Fibroblast of skin of scalp (primary cell): Measurements from ENCODE around the gene XBP1. TPM values are rescaled to one million over a fixed set of nuclear protein-coding genes. Genes with fewer than 3 reads are reported as not detected.
"Not testable (repeated sequence)": the region's sequence is repeated elsewhere in the genome, so short reads cannot be mapped to it uniquely, and the experiment has no call there.

Experiments used
- DNase-seq: peaks from one replicate; pipeline ENCODE4 v3.0.0-alpha.2; 2013
- polyA plus RNA-seq, 2 experiments: library from polyadenylated mRNA; unstranded; fragments of 120-200 nt; gene quantifications; one replicate each; pipeline ENCODE4 v1.2.1, GENCODE V29; 2013; ENCODE audit not compliant: insufficient read length in 2 of 2

Gene XBP1
- polyA plus RNA-seq (2013, experiment 1 of 2; ENCODE audit: insufficient read length), result 226 TPM
- 237 TPM for polyA plus RNA-seq (2013, experiment 2 of 2; ENCODE audit: insufficient read length)

- peak; percentile 96 for DNase-seq
Measured at GRCh38 chr22:28800308-28801041, at the start of gene XBP1. TSS of gene XBP1 (minus strand) at chr22:28800569.

GRCh38 chr22:28846994-28847393 is 46.6 kb upstream of the XBP1 start:
- no peak for DNase-seq

GRCh38 chr22:28844277-28844676 is 43.9 kb upstream of the XBP1 start:
- not testable (repeated sequence) for DNase-seq

- no peak for DNase-seq
Measured at GRCh38 chr22:28843633-28844032, 43.3 kb upstream of the XBP1 start.

GRCh38 chr22:28841111-28841510 is 40.7 kb upstream of the XBP1 start:
- DNase-seq, result no peak

- no peak for DNase-seq
Measured at GRCh38 chr22:28838971-28839370, 38.6 kb upstream of the XBP1 start.

- DNase-seq, result no peak
Measured at GRCh38 chr22:28837640-28838039, 37.3 kb upstream of the XBP1 start.

- no peak for DNase-seq
Measured at GRCh38 chr22:28835630-28836189, 35.3 kb upstream of the XBP1 start.

- DNase-seq, result no peak
Measured at GRCh38 chr22:28833276-28833923, 33.0 kb upstream of the XBP1 start.

- DNase-seq, result no peak
Measured at GRCh38 chr22:28832731-28833130, 32.4 kb upstream of the XBP1 start.

- DNase-seq, result no peak
Measured at GRCh38 chr22:28831140-28832072, 31.0 kb upstream of the XBP1 start.

GRCh38 chr22:28830441-28830840 is 30.1 kb upstream of the XBP1 start:
- DNase-seq, result no peak

- peak; percentile 73 for DNase-seq
Measured at GRCh38 chr22:28829358-28830181, 29.2 kb upstream of the XBP1 start.

GRCh38 chr22:28826921-28827320 is 26.6 kb upstream of the XBP1 start:
- DNase-seq, result no peak

GRCh38 chr22:28826430-28826829 is 26.1 kb upstream of the XBP1 start:
- DNase-seq, result not testable (repeated sequence)

GRCh38 chr22:28824455-28824854 is 24.1 kb upstream of the XBP1 start:
- DNase-seq, result not testable (repeated sequence)

- no peak for DNase-seq
Measured at GRCh38 chr22:28822930-28823551, 22.7 kb upstream of the XBP1 start.

GRCh38 chr22:28821452-28821851 is 21.1 kb upstream of the XBP1 start:
- DNase-seq, result no peak

GRCh38 chr22:28820885-28821284 is 20.5 kb upstream of the XBP1 start:
- no peak for DNase-seq

GRCh38 chr22:28819253-28820096 is 19.1 kb upstream of the XBP1 start:
- no peak for DNase-seq
